Body of pancreas (tissue), 4 donors: ENCODE data around the gene ATF6B.

Experiments used
- CTCF ChIP-seq, 7 experiments: fragments of 450-650 bp in 4 of 7; fragments of 200-600 bp in 3 of 7; sonication (generic) in 3 of 7; IDR thresholded peaks; one replicate each; pipeline ENCODE4 v1.5.1; 2016 to 2019; ENCODE audit warnings: antibody characterized with exemption in 7 of 7
- POLR2A ChIP-seq, 3 donors: fragments of 450-650 bp; IDR thresholded peaks; one replicate each; pipeline ENCODE4 v1.6.1; 2016; ENCODE audit warnings: antibody characterized with exemption in 3 of 3, mild to moderate bottlenecking in 2 of 3

- no peak for TF ChIP-seq POLR2A (IDR thresholded peaks at IDR 0.05)
- TF ChIP-seq CTCF (IDR thresholded peaks at IDR 0.05), result no peak
Observed at GRCh38 chr6:32073101-32073500, 54.9 kb downstream of the ATF6B start.
